Lower leg skin (tissue), 3 donors: ENCODE results near the gene EDEM3.
"Not testable (repeated sequence)": the region's sequence is repeated elsewhere in the genome, so short reads cannot be mapped to it uniquely, and the experiment has no call there.

Experiments
- CTCF ChIP-seq, 3 donors: fragments of 450-650 bp; IDR thresholded peaks; one replicate each; pipeline ENCODE4 v1.5.1; 2016; ENCODE audit warnings: antibody characterized with exemption in 3 of 3, mild to moderate bottlenecking in 3 of 3, moderate library complexity in 2 of 3
- POLR2A ChIP-seq, 2 donors: fragments of 450-650 bp; IDR thresholded peaks; one replicate each; pipeline ENCODE4 v1.6.1; 2016 to 2017; ENCODE audit warnings: antibody characterized with exemption in 2 of 2, mild to moderate bottlenecking in 1 of 2, moderate library complexity in 1 of 2

GRCh38 chr1:184679472-184679871 lies 75.2 kb downstream of the EDEM3 start:
- TF ChIP-seq CTCF, POLR2A (IDR thresholded peaks at IDR 0.05): not testable (repeated sequence)
